IPS-15b (cell line): ENCODE data around the gene DDX54.

Experiments used
- H3K27me3 ChIP-seq: one replicate; pipeline ENCODE4 v1.6.1; 2013; ENCODE audit warnings: low read length; ENCODE audit not compliant: control insufficient read depth, insufficient read depth
- H3K36me3 ChIP-seq: one replicate; pipeline ENCODE4 v1.6.1; 2013; ENCODE audit warnings: low read length; ENCODE audit not compliant: control insufficient read depth, insufficient read depth
- H3K4me1 ChIP-seq: one replicate; pipeline ENCODE4 v1.6.1; 2013; ENCODE audit warnings: mild to moderate bottlenecking, low read length; ENCODE audit not compliant: control insufficient read depth, insufficient read depth
- H3K4me3 ChIP-seq: one replicate; pipeline ENCODE4 v1.5.1; 2013; ENCODE audit warnings: low read depth, low read length
- H3K9ac ChIP-seq: one replicate; pipeline ENCODE4 v1.6.1; 2013; ENCODE audit warnings: low read depth, mild to moderate bottlenecking, low read length
- H3K9me3 ChIP-seq: one replicate; pipeline ENCODE4 v1.6.1; 2013; ENCODE audit warnings: mild to moderate bottlenecking, low read length; ENCODE audit not compliant: control insufficient read depth, insufficient read depth

The DDX54 gene

DNA sequence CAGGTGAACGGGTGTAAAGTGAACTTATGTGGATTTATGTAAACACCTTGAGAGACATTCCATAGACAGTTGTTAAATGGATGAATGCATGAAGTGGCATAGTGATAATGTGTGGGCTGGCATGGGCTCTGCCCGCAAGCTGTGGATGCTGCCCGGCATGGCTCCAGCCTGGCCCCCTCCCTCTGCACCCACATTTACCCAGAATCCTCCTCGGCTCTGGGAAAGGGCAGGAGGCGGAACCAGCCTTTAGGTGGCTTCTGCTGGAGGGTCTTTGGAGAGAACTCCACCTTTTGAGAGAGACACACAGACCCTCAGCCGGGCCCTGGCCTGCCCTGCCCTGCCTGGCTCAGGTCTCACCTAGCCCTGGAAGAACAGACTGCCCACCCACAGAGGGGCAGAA is 68.4 kb downstream of the DDX54 start:
- H3K36me3 ChIP-seq: no peaks in the 10 kb centered on the region
- no peaks in the 10 kb centered on the region for H3K9me3 ChIP-seq
- H3K4me1 ChIP-seq: peaks cover 3% of the 10 kb centered on the region
- H3K27me3 ChIP-seq: no peaks in the 10 kb centered on the region
- H3K4me3 ChIP-seq: no peak overlapping the region
- no peak overlapping the region for H3K9ac ChIP-seq

- Histone ChIP-seq H3K4me1 (peaks cover 3% of the 10 kb centered on the region), H3K4me3 (no peak overlapping the region), H3K9ac (no peak overlapping the region), H3K9me3 (no peaks in the 10 kb centered on the region), H3K36me3 (no peaks in the 10 kb centered on the region), H3K27me3 (no peaks in the 10 kb centered on the region)
Measured at GRCh38 chr12:113115455-113116126, 69.7 kb downstream of the DDX54 start.

DNA sequence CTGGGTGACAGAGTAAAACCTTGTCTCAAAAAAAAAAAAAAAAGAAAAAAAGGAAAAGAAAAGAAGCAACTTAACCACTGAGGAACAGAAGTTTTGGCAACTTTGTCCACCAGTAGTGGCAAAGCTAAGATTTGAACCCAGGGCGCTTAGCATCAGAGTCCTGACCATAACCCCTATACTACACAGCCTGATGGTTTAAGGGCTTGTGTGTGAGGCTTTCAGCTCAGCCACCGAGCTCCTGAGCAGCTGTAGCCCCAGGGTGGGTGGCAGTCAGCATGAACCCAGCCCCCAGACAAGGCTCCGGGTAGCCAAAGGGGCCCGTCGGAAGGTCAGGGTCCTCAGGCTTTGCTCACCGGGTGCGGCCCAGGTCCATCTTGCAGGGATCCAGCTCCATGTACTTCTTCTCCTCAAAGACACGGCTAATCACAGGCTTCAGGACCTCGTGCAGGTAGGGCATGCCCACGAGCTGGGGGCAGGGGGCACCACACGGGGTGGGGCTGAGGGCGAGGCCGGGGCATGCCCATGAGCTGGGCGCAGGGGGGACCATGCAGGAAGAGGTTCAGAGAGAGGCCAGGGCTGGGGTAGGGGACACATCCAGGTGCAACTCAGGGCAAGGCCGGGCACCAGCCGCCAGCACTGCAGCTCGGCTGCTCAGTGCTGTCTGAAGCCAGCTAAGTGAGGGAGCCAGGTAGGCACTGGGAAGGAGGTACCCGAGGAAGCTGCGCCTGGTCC is 70.7 kb downstream of the DDX54 start:
- Histone ChIP-seq H3K4me1 (no peaks in the 10 kb centered on the region), H3K9me3 (no peaks in the 10 kb centered on the region), H3K4me3 (no peak overlapping the region), H3K27me3 (no peaks in the 10 kb centered on the region), H3K36me3 (no peaks in the 10 kb centered on the region), H3K9ac (no peak overlapping the region)

DNA sequence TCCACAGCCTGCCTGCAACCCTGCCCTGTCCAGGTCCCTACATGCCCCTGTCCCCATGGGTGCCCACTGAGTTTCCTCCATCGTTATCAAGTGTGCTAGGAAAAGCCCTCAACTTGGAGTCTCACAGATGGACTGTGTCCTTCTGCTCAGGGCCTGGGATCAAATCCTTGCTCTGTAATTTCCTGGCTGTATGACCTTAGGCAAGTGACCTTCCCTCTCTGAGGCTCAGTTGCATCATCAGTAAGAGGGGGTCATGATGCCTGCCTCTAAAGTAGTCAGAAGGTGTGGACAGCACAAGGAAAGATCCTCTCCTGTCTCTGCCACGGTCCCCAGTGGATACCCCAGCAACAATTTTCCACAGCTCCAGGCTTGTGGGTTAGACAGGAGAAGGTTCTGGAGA is 71.9 kb downstream of the DDX54 start:
- H3K9me3 ChIP-seq: no peaks in the 10 kb centered on the region
- no peaks in the 10 kb centered on the region for H3K4me1 ChIP-seq
- H3K4me3 ChIP-seq: no peak overlapping the region
- H3K36me3 ChIP-seq: no peaks in the 10 kb centered on the region
- H3K27me3 ChIP-seq: no peaks in the 10 kb centered on the region
- no peak overlapping the region for H3K9ac ChIP-seq

GRCh38 chr12:113112043-113112899 is 73.0 kb downstream of the DDX54 start:
- no peak overlapping the region for H3K4me3 ChIP-seq
- H3K36me3 ChIP-seq: no peaks in the 10 kb centered on the region
- H3K9me3 ChIP-seq: no peaks in the 10 kb centered on the region
- no peak overlapping the region for H3K9ac ChIP-seq
- H3K4me1 ChIP-seq: no peaks in the 10 kb centered on the region
- H3K27me3 ChIP-seq: no peaks in the 10 kb centered on the region

DNA sequence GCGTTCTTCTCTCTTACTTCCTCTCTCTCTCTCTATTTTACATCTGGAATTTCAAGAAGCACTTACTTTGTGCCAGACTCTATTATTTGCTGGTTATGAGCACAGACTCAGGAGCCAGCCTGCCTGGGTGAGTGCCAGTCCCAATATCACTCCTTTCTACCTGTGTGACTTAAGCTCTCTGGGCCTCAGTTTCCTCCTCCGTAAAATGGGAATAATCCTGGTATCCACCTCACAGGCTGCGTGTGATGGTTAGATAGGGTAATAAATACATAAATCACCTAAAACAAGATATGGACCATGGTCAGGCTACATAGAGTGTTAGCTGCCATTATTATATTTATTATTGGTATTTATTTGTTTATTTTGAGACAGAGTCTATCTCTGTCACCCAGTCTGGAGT is 74.0 kb downstream of the DDX54 start:
- Histone ChIP-seq H3K36me3 (no peaks in the 10 kb centered on the region), H3K4me3 (no peak overlapping the region), H3K27me3 (no peaks in the 10 kb centered on the region), H3K9ac (no peak overlapping the region), H3K4me1 (no peaks in the 10 kb centered on the region), H3K9me3 (no peaks in the 10 kb centered on the region)

GRCh38 chr12:113109872-113110599 is 75.2 kb downstream of the DDX54 start:
- H3K27me3 ChIP-seq: no peaks in the 10 kb centered on the region
- H3K4me1 ChIP-seq: no peaks in the 10 kb centered on the region
- no peaks in the 10 kb centered on the region for H3K36me3 ChIP-seq
- no peak overlapping the region for H3K4me3 ChIP-seq
- H3K9ac ChIP-seq: no peak overlapping the region
- H3K9me3 ChIP-seq: no peaks in the 10 kb centered on the region

- H3K9me3 ChIP-seq: no peaks in the 10 kb centered on the region
- no peak overlapping the region for H3K9ac ChIP-seq
- H3K4me3 ChIP-seq: no peak overlapping the region
- H3K36me3 ChIP-seq: no peaks in the 10 kb centered on the region
- no peaks in the 10 kb centered on the region for H3K4me1 ChIP-seq
- peaks cover 3% of the 10 kb centered on the region for H3K27me3 ChIP-seq
Measured at GRCh38 chr12:113109360-113109759, 75.9 kb downstream of the DDX54 start.

- Histone ChIP-seq H3K27me3 (peaks cover 3% of the 10 kb centered on the region), H3K9me3 (no peaks in the 10 kb centered on the region), H3K36me3 (no peaks in the 10 kb centered on the region)
Measured at GRCh38 chr12:113108308-113108707, 77.0 kb downstream of the DDX54 start.

More at GRCh38 chr12:113108308-113108707, 77.0 kb downstream of the DDX54 start:
- Histone ChIP-seq H3K4me3 (no peak overlapping the region), H3K4me1 (no peaks in the 10 kb centered on the region), H3K9ac (no peak overlapping the region)
